GM21576 (cell line): Measurements from ENCODE around the gene KCNMA1.

Experiments
- ATAC-seq: cut with Tn5 transposase; IDR thresholded peaks from one replicate; pipeline ENCODE4 v1.9.1; 2021; ENCODE audit warnings: mild to moderate bottlenecking, moderate library complexity; ENCODE audit not compliant: unreplicated experiment

Gene KCNMA1

DNA sequence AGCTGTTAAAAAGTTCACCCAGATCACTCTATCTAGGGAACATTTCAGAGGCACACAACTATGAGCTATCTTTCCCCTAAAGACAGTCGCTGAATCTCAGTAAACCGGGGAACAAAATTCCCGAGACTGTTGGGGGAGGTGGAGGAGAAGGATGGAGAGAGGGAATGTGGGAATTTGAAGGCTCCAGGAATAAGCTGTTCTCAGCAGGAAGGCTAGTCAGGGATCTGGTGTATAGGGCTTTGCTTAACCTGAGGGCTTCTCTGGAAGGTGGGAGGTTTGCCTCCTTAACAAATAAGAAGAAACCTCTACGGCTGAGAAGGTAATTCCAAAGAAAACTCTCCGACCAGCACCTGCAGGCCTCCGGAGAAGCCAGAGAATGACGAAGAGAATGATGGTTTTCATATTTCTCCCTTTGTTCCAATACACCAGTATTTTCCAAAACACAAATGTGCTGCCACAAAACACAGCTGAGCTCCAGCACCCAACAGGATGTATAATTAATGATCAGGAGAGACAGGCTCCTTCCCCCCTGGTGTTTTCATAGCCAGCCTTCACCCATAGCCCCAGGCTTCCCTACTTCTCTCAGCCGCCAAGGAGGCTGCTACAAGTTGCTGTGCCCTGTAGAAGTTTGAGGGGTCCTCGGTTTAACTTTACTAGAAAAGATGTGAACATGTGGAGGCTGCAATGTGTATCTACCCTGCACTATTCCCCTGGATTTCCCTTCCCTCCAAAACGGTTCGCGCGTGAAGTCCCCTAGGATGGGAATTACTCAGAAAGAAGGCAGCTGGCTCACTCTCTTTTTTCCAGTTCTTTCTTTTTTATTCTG lies 2.0 kb downstream of the KCNMA1 start:
- ATAC-seq = no peak

DNA sequence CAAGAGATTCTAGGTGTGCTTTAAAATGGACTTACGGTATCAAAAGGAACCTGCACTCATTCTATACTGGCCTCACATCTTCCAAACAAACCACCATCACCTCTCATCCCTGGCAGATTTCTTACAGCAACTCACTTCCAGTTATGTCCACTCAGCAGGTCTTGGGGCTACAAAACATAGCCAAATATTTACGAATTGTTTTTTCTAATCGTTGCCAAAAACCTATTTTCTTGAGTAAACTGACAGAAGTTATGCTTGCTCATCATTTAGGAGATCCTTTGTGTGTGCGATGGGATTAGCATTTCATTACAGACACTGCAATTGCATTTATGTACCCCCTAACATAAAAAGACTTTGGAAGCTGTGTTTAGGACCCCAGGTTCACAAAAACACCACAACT lies 2.7 kb downstream of the KCNMA1 start:
- no peak for ATAC-seq

DNA sequence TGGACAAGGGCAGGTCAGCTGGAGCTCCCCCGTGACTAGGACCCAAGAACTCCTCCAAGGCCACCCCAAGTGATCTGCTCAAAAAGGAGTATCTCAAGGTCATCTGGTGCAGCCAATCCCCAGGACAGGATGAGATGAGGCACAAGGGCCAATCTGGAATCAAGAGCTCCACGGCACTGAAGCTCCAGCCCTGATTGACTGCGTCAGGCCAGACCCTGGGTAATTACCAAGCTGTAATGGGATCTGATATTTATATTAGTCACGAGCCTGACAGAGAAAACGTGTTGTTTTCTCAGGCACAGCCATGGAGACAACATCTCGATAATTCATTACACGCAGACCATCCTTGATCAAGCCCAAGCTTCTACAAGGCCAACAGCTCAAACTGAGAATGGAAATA lies 4.2 kb downstream of the KCNMA1 start:
- no peak for ATAC-seq

DNA sequence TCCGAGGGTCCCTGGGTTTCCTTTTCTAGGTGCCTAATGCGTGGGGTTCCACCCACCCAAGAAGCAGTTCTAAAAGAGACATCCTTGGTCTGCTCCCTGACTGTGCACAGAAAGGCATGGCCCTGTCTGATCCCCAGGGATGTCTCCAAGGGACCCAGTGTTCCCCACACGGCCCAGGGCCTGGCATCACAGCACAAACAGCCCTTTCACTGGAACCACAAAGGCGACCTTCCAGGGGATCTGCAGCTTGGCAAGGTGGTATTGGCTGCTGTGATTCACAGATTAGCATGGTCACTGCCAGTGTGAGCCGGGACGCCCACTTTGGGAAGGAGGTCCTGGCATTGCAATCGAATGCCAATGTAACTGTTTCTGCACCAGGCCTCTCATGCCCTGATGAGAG lies 6.4 kb downstream of the KCNMA1 start:
- no peak for ATAC-seq

DNA sequence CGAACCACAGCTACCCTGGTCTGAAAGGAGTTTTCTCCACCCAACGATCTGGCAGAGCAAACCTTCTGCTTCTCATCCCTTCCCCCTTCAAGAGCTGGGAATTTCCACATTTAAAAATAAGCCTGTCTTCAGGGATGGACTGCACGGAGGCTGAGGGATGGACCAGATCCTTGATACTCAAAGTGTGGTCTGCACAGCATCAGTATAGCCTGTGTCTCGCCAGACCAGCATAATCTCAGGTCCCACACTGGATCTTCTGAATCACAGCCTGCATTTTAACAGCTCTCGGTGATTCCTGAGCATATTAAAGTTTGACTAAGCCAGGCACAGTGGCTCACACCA lies 7.1 kb downstream of the KCNMA1 start:
- no peak for ATAC-seq

DNA sequence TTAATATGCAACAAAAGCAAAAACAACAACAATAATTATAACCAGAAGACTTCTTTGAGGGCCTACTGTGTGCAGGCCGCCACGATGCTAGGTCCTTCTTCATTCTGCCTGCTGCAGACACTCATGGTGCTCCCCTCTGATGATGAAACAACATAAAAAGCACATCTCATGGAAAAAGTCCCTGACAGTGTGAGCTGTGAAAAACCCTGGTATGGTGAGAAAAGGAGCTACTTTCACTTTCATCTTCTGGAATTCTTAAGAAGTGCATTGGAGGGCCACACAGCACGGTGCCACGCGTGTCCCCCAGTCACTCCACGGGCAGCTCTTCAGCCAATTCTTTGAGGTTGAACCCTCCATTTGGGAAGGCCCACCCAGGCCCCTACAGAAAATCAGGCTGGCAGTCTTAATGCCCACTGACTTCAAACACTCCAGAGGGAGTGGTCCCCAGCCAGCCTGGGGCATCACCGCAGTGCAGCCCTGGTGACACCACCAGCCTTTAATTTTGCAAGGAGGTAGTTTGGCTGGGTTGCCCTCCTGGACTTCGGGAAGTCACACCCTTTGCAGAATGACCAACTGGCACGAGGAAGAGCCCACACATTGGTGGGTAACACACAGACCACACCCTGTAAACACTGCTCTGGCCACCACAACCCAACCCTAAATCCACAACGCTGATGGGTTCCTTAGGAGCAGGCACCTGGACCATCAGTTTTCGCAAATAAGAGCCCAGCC lies 7.7 kb downstream of the KCNMA1 start:
- no peak for ATAC-seq

DNA sequence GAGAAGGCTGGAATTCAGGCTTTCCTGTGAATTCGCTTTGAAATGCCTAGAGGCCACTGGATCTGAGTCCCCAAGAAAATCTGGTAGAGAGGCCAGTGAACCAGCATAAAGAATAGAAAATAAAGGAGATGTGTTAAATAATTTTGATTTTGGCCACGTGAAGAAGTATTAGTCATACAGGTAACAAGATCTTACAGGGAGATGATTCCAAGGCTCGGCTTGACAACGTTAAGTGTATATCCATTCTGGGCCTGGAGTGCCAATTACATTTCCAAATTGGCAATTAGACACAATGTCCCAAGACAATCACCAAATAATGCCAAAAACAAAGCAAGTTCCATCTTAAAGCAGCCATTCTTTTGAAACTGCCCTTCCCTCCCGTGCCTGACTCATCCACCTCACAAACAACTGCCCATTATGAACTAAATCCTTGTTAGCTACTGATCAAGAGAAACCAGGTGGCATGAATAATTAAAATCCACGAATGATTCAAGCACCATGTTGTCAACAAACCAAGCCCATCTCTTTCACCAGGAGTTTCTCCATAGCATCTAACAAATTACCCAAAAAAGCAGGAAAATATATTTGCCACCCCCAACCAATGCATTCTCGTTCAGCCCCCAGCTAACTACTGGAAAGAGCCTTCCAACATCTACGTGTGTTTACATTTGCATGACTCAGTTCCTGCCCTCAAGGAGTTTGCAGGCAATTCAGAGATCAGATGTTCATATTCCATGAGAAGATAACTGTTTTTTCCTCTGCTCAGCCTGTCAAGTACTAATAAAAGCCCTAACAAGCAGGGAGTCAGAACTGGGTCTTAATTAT lies 8.5 kb downstream of the KCNMA1 start:
- ATAC-seq = no peak

DNA sequence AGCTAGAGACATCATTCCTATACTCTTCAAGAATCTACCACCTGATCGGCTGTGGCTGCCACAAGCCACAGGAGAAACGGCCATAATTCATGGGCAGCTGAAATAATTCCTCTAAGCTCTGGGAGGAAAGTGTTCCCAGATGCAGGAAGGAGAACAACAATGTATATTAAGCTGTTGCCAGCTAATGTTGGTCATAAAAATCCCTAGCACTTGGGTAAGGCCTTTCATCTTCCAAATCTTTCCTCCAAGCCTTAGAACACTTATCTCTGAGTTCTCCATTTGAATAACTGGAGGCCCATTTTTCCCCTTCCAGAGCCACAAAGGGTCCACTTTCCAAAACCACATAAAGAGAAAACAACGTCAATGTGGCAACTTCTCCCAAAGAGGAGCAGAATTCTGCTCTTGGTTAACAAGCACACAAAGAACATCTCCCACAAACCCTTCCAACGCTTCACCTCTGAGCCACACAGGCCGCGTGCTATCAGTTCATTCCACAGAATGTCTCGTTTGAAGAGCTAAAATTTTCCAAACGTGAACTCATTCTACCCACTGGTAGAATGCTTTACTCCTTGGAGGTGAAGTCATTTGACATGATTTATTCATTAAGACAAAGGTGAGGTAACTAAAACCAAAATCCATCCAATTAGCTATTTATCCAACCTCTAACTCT lies 11.2 kb downstream of the KCNMA1 start:
- no peak for ATAC-seq

DNA sequence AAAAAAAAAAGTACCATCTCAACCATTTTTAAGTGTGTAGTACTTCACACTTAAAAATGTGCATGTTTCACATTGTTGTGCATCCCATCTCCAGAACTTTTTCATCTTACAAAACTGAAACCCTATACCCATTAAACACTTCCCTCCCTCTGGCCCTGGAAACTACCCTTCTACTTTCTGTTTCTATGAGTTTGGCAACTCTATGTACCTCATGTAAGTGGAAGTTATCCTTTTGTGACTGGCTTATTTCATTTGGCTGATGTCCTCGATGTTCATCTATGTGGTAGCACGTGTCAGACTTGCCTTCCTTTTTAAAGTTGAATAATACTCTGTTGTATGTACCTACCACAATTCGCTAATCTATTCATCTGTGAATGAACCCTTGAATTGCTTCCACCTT lies 12.2 kb downstream of the KCNMA1 start:
- ATAC-seq = no peak

DNA sequence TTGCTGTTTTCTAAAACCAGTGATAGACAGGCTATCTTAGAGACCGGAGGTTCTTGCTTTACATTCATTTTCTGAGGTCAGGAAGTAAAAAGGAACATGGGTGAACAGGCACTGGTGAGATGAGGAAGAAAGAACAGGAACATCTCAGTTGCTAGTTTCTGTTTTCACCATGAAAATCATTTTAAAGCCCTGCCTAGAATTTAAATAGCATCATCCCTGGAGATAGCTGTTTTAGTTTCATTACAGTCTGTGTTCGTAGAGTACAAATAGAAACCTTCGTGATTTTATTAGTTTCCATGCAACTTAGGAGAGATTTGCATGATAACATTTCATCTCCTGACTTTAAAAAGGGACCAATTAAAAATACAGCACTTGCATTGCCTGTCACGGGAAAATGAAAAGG lies 14.7 kb downstream of the KCNMA1 start:
- no peak for ATAC-seq

DNA sequence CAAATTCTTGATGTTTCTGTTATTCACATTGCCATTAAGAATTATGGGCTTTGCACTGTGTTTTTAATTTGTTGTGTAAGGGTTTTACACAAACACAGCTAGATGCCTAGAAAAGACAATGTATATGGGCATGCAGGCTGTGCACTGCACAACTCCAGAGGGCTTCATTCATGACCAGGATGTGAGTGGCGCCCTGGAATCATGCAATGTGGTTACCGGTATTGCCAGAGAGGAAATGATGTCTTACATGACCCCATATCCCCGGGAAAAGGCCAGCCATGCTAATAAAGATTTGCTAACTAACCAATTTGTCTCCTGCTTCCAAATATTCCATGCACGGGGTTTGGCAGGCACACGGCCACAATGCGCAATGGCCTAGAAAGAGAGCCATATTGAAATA lies 16.9 kb downstream of the KCNMA1 start:
- no peak for ATAC-seq

DNA sequence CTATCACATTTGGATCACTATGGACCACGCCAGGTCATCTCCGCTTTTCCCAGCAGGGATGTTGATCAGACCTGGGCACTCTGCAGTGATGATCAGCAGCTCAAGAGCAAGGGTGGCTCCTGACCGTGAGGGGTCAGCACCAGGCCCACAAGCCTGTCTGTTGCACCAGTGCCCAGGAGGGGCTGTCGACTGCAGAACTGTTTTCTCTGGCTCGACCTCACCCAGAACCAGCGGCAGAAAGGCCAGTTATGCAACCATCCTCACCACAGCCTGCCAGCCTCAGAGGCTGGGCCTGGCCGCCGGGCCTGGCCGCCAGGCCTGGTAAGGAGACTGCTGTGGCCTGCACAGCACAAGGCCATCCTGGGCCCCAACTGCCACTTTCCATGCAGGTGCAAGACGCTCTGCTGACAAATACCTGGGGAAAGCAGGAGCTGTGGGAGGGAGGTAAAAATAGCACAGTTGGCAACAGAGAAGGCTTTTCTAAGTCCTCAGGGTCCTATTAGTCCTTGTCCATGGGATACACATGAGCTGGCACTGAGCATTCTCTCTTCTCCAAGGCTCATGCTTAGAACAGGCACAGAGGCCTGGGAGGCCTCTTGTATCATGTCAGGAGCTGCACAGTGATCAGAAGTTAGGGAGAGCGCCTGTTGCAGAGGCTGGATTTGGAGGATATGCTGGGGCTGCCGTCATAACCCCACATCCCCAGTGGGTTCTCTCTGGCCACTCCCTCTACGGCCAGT lies 17.5 kb downstream of the KCNMA1 start:
- ATAC-seq = no peak

DNA sequence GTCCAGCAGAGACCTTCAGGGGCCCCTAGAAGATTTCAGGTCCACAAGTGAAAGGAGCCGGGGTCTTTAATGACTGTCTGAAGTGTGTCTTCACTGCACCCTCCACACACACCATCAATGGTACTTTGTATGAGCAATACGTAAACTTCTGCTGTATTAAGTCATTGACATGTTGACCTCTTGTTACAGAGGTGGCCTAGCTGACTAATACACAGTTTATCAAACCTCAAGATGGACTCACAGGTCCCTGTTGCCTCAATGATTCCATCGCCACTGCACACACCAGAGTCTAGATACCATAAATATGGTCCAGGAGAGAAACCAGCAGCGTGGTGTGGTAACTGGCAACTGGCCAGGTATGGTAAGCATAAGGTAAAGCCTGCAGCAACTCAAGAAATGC lies 19.5 kb downstream of the KCNMA1 start:
- ATAC-seq = no peak

DNA sequence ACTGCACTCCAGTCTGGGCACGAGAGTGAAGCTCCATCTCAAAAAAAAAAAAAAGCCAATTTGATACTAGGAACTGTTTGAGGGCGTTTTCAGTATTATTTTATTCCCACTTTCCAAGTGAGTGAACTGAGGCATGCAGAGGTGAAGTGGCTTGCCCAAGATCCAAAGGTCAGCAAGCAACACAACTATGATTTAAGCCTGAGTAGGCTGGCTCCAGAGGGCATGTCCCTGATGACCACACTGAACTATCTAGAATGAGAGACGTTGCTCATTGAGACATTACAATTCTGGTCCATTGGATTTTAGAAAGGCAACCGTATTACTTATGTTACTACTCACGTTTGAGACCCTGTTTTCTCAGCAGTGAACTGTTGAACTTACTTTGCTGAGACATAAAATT lies 20.8 kb downstream of the KCNMA1 start:
- ATAC-seq = no peak

DNA sequence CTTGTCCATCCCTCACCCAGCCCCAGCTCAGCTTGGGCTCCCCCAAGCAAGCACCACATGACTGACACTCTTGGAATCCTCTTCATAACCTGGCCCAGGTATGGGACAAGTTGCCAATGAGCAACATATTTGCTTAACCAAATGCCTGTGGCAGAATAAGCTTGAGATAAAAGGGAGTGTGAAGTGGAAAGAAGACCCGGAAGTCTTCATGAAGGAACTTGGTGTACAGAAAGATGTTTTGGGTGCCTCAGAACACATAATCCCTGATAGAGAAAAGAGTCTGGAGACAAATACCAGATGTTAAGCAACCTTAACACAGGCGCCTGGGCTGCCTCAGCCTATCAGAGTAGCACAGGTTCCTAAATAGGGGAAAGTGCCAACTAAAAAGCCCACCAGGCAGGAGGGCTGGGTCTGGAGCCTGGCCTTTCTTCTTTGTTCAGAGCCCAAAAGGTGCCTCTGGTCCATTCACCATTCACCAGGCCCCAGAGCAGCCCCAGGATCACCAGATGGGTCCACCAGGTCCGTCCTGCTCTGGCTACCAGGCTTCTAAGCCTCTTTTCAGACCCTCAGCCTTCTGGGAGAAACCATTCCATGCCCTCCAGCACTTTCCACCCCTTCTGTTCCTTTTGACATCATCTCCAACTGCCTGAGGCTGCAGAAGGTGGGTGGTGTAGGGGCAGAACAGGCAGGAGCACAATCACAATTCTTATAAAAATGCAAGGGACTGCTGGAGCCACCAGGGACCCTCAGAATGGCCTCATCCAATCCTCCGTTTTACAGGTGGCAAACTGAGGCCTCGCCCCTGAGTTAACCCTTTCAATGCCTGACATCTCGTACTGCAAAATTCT lies 22.6 kb downstream of the KCNMA1 start:
- ATAC-seq = no peak

DNA sequence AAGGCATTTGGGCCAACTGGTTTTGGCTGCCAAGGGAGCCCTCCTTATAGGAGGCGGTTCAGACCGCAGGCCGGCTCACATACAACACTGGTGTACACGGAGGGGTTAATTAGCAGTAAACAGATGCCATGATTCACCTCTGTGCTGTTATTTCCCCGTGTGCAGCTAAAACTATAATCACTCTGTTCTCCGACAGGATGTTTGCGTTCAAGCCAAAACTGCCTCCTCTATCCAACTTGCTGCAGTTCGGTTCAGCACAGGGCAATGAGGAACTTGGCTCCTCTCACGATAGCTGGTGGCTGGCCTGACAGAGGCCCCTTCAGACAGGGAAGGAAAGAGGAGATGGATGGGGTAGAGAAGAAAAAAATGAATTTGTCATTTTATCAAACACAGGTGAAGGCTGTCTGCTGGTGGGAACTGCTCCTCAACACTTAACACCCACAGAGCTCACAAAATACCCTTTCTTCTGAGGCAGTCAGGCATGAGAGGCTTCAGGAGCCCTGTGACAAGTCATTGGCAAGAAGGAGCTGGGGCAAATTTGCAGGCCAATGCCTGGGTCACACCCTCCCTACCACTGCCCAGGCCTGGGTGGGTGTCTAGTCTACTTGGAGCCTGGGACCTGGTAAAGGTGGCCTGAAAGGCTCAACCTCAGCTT lies 24.0 kb downstream of the KCNMA1 start:
- no peak for ATAC-seq

DNA sequence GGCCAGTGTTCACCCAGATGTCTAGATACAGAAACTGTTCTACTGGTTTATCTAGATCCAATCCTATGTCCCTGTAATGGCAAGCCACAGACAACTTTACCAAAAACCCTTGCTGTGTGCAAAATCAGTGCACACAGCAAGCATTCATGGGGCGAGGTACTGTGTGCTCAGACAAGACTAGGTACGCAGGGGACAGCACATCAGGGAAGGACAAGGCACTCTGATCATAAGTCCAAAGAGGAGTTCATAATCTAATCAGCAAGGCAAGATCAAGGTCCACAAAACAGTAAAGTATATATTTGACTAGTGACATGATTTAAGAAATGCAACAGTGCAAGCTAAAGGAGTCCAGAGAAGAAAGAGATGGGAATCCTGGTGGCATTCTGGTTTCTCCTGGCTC lies 25.9 kb downstream of the KCNMA1 start:
- ATAC-seq = no peak

DNA sequence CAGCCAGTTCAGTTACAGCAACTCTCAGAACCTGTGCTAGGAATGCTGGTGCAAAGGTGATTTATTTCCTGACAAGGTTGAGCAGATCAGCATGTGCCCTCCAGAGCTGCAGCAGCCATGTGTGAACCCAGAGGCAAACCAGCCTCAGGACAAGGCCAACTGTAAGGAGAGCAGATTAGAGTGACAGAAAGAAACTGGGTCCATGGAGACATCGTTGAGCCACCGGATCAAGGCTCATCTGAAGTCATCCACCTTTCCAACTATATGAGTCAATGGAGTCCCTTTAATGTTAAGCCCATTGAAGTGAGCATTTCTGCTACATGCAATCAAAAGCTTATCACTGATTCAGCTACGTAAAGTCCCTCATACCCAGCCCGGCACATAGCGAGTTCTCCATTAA lies 26.4 kb downstream of the KCNMA1 start:
- ATAC-seq = no peak

DNA sequence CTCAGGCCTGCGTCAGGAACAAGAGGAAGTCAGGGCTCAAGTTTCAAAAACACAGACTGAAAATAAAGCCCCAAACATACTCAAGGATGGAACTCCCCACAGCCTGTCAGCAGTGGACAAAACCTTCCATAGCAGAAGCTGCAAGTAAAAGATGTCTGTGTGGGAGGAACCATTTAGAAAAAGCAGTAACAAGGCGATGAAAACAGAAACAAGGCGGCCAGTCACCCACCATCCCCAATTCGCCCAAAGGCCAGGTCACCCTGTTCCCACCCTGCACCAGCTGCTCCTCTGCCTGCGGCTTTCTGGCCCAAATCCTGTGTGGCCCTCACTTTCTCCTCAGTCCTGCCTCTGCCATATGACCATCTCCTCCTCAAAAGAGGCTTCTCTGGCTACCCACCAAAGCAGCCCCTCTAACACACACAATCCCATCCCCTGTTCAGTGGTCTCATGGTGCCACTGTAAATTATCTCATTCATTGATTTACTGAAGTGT lies 27.8 kb downstream of the KCNMA1 start:
- no peak for ATAC-seq
